Fibroblast of lung (primary cell): ENCODE measurements around the gene MPL. TPM values are rescaled to one million over a fixed set of nuclear protein-coding genes. Genes with fewer than 3 reads are reported as not detected.

Source experiments
- DNase-seq, 2 donors: peaks; one replicate each; pipeline versions ENCODE4 v3.0.0 to v3.0.0-alpha.2; 2010; ENCODE audit warnings: low read depth in 2 of 2
- H2AFZ ChIP-seq: 2 replicates; pipeline ENCODE4 v1.5.1; 2012; ENCODE audit warnings: low read length, control low read depth, inconsistent platforms
- H3K27ac ChIP-seq: 2 replicates; pipeline ENCODE4 v1.5.1; 2011; ENCODE audit warnings: low read length, control low read depth; ENCODE audit not compliant: insufficient read depth
- H3K27me3 ChIP-seq: 2 replicates; pipeline ENCODE4 v1.5.1; 2011; ENCODE audit warnings: mild to moderate bottlenecking, low read length; ENCODE audit not compliant: control insufficient read depth, insufficient read depth
- H3K36me3 ChIP-seq: 2 replicates; pipeline ENCODE4 v1.5.1; 2011; ENCODE audit warnings: low read length; ENCODE audit not compliant: control insufficient read depth, insufficient read depth
- H3K4me1 ChIP-seq: 2 replicates; pipeline ENCODE4 v1.5.1; 2011; ENCODE audit warnings: low read length; ENCODE audit not compliant: control insufficient read depth, insufficient read depth; ENCODE audit errors: extremely low read depth
- H3K4me2 ChIP-seq: 2 replicates; pipeline ENCODE4 v1.5.1; 2011; ENCODE audit warnings: low read length, control low read depth; ENCODE audit not compliant: insufficient read depth; ENCODE audit errors: extremely low read depth
- H3K4me3 ChIP-seq, 4 experiments: fragments of 200-600 bp in 1 of 4; sonication (generic) in 1 of 4; replicated peaks in 1 of 4; 2 replicates each; pipeline ENCODE4 v1.5.1; 2011 to 2016; ENCODE audit warnings: low read length in 4 of 4, low read depth in 3 of 4, mild to moderate bottlenecking in 3 of 4, control low read depth in 2 of 4, inconsistent platforms in 1 of 4, mixed read lengths in 1 of 4; ENCODE audit not compliant: insufficient read depth in 1 of 4; ENCODE audit errors: control extremely low read depth in 1 of 4
- H3K79me2 ChIP-seq: 2 replicates; pipeline ENCODE4 v1.5.1; 2012; ENCODE audit warnings: mild to moderate bottlenecking, low read length, inconsistent platforms; ENCODE audit not compliant: control insufficient read depth, insufficient read depth
- H3K9ac ChIP-seq: 2 replicates; pipeline ENCODE4 v1.5.1; 2011; ENCODE audit warnings: mild to moderate bottlenecking, low read length, control low read depth; ENCODE audit not compliant: insufficient read depth
- H3K9me3 ChIP-seq: 2 replicates; pipeline ENCODE4 v1.5.1; 2012; ENCODE audit warnings: low read depth, low read length; ENCODE audit not compliant: control insufficient read depth, insufficient read depth
- H4K20me1 ChIP-seq: 2 replicates; pipeline ENCODE4 v1.5.1; 2011; ENCODE audit warnings: low read length; ENCODE audit not compliant: control insufficient read depth, insufficient read depth; ENCODE audit errors: extremely low read depth
- CTCF ChIP-seq, 2 donors: IDR thresholded peaks in 1 of 2; conservative IDR thresholded peaks in 1 of 2; 1 replicate in 1 of 2; 2 replicates in 1 of 2; pipeline ENCODE4 v1.5.1; 2011 to 2012; ENCODE audit warnings: low read length in 2 of 2, control low read depth in 1 of 2, inconsistent platforms in 1 of 2, low read depth in 1 of 2, mild to moderate bottlenecking in 1 of 2
- EZH2 ChIP-seq: IDR thresholded peaks from 2 replicates; pipeline ENCODE4 v1.5.1; 2012; ENCODE audit warnings: low read length, control low read depth, mild to moderate bottlenecking; ENCODE audit errors: missing control alignments
- polyA plus RNA-seq, 2 donors: library from polyadenylated mRNA; depleted of rRNA in 1 of 2; stranded (reverse) in 1 of 2; unstranded in 1 of 2; fragments of >200 nt; gene quantifications; 2 replicates each; pipeline ENCODE4 v1.2.1, GENCODE V29; 2011 to 2012; ENCODE audit warnings: missing spikeins in 1 of 2
- total RNA-seq: library from RNA; depleted of rRNA; stranded (reverse); fragments of >200 nt; gene quantifications from 2 replicates; pipeline ENCODE4 v1.2.1, GENCODE V29; 2014

The MPL gene
- total and polyA plus RNA-seq, 2 donors (not counting 1 experiment from before 2014, with no cell fraction given), result not detected

- no peaks in the 10 kb centered on the region for H4K20me1 ChIP-seq
- peak overlapping the region; percentile 84 for H3K27ac ChIP-seq
- peak; percentile 47 to 52 for DNase-seq
- TF ChIP-seq EZH2 (no peak), CTCF (conservative IDR thresholded peaks at IDR 0.05 in 1 of 2, IDR thresholded peaks at IDR 0.05 in 1 of 2; ENCODE audit: low read depth in 1 of 2, low read length in 2 of 2) (peak; percentile 26 to 46)
- peaks cover 37% of the 10 kb centered on the region for H3K79me2 ChIP-seq
- no peaks in the 10 kb centered on the region for H3K27me3 ChIP-seq
- H2AFZ ChIP-seq, result peak overlapping the region; percentile 71
- peaks cover 15% of the 10 kb centered on the region for H3K36me3 ChIP-seq
- peaks cover 20% of the 10 kb centered on the region for H3K4me1 ChIP-seq
- peak overlapping the region; percentile 56 for H3K9ac ChIP-seq
- H3K4me3 ChIP-seq, result peak overlapping the region; percentile 67 to 75 (median 70)
- no peaks in the 10 kb centered on the region for H3K9me3 ChIP-seq
- H3K4me2 ChIP-seq, result peak overlapping the region; percentile 92
Observed at GRCh38 chr1:43358121-43358745, 20.6 kb downstream of the MPL start.

DNA sequence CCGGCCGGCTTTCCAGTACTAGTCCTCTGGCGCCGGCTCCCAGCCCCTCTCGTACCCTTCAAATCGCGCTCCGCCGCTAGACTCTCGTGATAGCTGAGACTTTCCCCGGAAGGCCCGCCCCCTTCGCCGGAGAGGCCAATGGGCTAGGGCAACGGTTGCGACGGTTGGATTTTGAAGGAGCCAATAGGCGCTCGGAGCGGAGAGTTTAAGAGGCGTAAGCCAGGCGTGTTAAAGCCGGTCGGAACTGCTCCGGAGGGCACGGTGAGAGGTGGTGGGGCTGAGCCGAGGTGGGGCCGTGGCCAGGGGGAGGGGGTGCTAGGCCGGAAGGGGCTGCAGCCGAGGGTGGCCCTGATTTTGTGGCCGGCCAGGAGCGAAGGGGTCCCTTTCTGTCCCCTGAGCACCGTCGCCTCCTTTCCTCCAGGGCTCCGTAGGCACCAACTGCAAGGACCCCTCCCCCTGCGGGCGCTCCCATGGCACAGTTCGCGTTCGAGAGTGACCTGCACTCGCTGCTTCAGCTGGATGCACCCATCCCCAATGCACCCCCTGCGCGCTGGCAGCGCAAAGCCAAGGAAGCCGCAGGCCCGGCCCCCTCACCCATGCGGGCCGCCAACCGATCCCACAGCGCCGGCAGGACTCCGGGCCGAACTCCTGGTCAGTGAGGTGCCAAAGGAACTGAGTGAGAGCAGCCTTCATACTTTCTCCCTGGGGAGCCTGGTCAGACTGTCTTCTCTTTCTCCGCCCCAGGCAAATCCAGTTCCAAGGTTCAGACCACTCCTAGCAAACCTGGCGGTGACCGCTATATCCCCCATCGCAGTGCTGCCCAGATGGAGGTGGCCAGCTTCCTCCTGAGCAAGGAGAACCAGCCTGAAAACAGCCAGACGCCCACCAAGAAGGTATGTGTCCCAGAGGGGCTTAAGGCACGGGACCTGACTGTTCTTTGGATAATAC is 21.4 kb downstream of the MPL start, which contains the start of gene CDC20:
CDC20 (plus strand) TSS at position 236 of the 948 bp plus-strand sequence; CDS start at position 471, 235 bp downstream.
- no peaks in the 10 kb centered on the region for H3K27me3 ChIP-seq
- peaks cover 20% of the 10 kb centered on the region for H3K4me1 ChIP-seq
- H3K36me3 ChIP-seq, result peaks cover 20% of the 10 kb centered on the region
- peak within 1 kb of the TSS; percentile 84 for H3K27ac ChIP-seq
- H3K4me3 ChIP-seq, result peak within 1 kb of the TSS; percentile 67 to 80 (median 73)
- DNase-seq, result peak; percentile 92 to 93
- no peaks in the 10 kb centered on the region for H3K9me3 ChIP-seq
- H3K9ac ChIP-seq, result peak within 1 kb of the TSS; percentile 56
- peak within 1 kb of the TSS; percentile 71 for H2AFZ ChIP-seq
- no peak for TF ChIP-seq CTCF (conservative IDR thresholded peaks at IDR 0.05 in 1 of 2, IDR thresholded peaks at IDR 0.05 in 1 of 2; ENCODE audit: low read depth in 1 of 2, low read length in 2 of 2)
- no peak for TF ChIP-seq EZH2
- peaks cover 40% of the 10 kb centered on the region for H3K79me2 ChIP-seq
- no peaks in the 10 kb centered on the region for H4K20me1 ChIP-seq
- H3K4me2 ChIP-seq, result peak within 1 kb of the TSS; percentile 95

GRCh38 chr1:43359696-43360095 is 22.1 kb downstream of the MPL start:
- Histone ChIP-seq H3K4me2 (peak overlapping the region; percentile 95), H3K27ac (peak overlapping the region; percentile 73), H3K9me3 (no peaks in the 10 kb centered on the region), H3K4me1 (peaks cover 20% of the 10 kb centered on the region), H3K79me2 (peaks cover 40% of the 10 kb centered on the region), H3K36me3 (peaks cover 24% of the 10 kb centered on the region), H2AFZ (no peak overlapping the region), H3K27me3 (no peaks in the 10 kb centered on the region), H4K20me1 (no peaks in the 10 kb centered on the region), H3K9ac (no peak overlapping the region), H3K4me3 (peak overlapping the region; percentile 65 to 80 (median 72))
- TF ChIP-seq EZH2 (no peak), CTCF (conservative IDR thresholded peaks at IDR 0.05 in 1 of 2, IDR thresholded peaks at IDR 0.05 in 1 of 2; ENCODE audit: low read depth in 1 of 2, low read length in 2 of 2) (no peak)
- no peak for DNase-seq
